SK-N-MC (cell line): ENCODE data around the gene PAFAH1B2.

Experiments used
- EZH2 ChIP-seq: fragments of 200-600 bp; sonication (generic); IDR thresholded peaks from one replicate; pipeline ENCODE4 v1.6.1; 2017; ENCODE audit warnings: antibody characterized with exemption
- FOXP2 ChIP-seq: optimal IDR thresholded peaks from 2 replicates; pipeline ENCODE3; 2011; ENCODE audit warnings: mild to moderate bottlenecking, moderate library complexity; ENCODE audit not compliant: insufficient read depth; ENCODE audit errors: extremely low read length, control extremely low read depth
- POLR2AphosphoS5 ChIP-seq: IDR thresholded peaks from 2 replicates; pipeline ENCODE4 v1.6.1; 2012; ENCODE audit warnings: mild to moderate bottlenecking, low read depth, low read length, borderline replicate concordance

- TF ChIP-seq EZH2 (no peak), POLR2AphosphoS5 (no peak), FOXP2 (no peak)
Observed at GRCh38 chr11:117199916-117200812, 56.1 kb downstream of the PAFAH1B2 start.
